HepG2 (cell line): ENCODE data around the gene RBM8A. TPM values are rescaled to one million over a fixed set of nuclear protein-coding genes. Genes with fewer than 3 reads are reported as not detected.

Experiments
- ARHGAP35 ChIP-seq: sonication (generic); formaldehyde crosslinking; IDR thresholded peaks from 2 replicates; pipeline ENCODE4 v1.9.0; 2022; ENCODE audit warnings: mild to moderate bottlenecking, inconsistent platforms, moderate library complexity, missing genetic modification reagents, borderline replicate concordance
- CBX1 ChIP-seq: IDR thresholded peaks from one replicate; pipeline ENCODE4 v1.6.1; 2016; ENCODE audit warnings: antibody characterized with exemption, low read depth
- CERS6 ChIP-seq: sonication (generic); formaldehyde crosslinking; IDR thresholded peaks from 2 replicates; pipeline ENCODE4 v1.5.0; 2020; ENCODE audit warnings: missing genetic modification reagents
- ETV5 ChIP-seq: IDR thresholded peaks from 2 replicates; pipeline ENCODE4 v1.6.1; 2018; ENCODE audit warnings: missing biosample characterization, missing genetic modification reagents, inconsistent platforms, borderline replicate concordance
- HNRNPK ChIP-seq: fragments of 200-400 bp; formaldehyde crosslinking; IDR thresholded peaks from 2 replicates; pipeline ENCODE4 v1.6.1; 2018; ENCODE audit warnings: low read length, low read depth, moderate library complexity, mild to moderate bottlenecking; ENCODE audit not compliant: poor library complexity, severe bottlenecking
- HNRNPLL ChIP-seq: fragments of 200-400 bp; formaldehyde crosslinking; IDR thresholded peaks from 2 replicates; pipeline ENCODE4 v1.6.1; 2017; ENCODE audit warnings: mild to moderate bottlenecking, low read depth, low read length; ENCODE audit not compliant: poor library complexity, severe bottlenecking
- HOXA7 ChIP-seq: sonication (generic); formaldehyde crosslinking; IDR thresholded peaks from 2 replicates; pipeline ENCODE4 v1.8.1; 2022; ENCODE audit warnings: mild to moderate bottlenecking, missing genetic modification reagents, moderate library complexity
- KDM5B ChIP-seq: sonication (generic); formaldehyde crosslinking; IDR thresholded peaks from 2 replicates; pipeline ENCODE4 v1.4.0; 2020; ENCODE audit warnings: missing genetic modification reagents, mild to moderate bottlenecking, borderline replicate concordance
- MATR3 ChIP-seq: sonication (generic); formaldehyde crosslinking; IDR thresholded peaks from 2 replicates; pipeline ENCODE4 v1.4.0; 2020; ENCODE audit warnings: missing genetic modification reagents
- MEF2D ChIP-seq: sonication (generic); formaldehyde crosslinking; IDR thresholded peaks from 2 replicates; pipeline ENCODE4 v1.5.1; 2020; ENCODE audit warnings: mild to moderate bottlenecking, missing genetic modification reagents
- MLX ChIP-seq: IDR thresholded peaks from 2 replicates; pipeline ENCODE4 v1.6.1; 2016
- MYPOP ChIP-seq: sonication (generic); formaldehyde crosslinking; IDR thresholded peaks from 2 replicates; pipeline ENCODE4 v1.8.1; 2023; ENCODE audit warnings: mild to moderate bottlenecking, moderate library complexity, missing genetic modification reagents
- PRDM15 ChIP-seq: sonication (generic); formaldehyde crosslinking; IDR thresholded peaks from 2 replicates; pipeline ENCODE4 v1.4.0; 2020; ENCODE audit warnings: missing genetic modification reagents
- SALL2 ChIP-seq: sonication (generic); formaldehyde crosslinking; IDR thresholded peaks from 2 replicates; pipeline ENCODE4 v1.8.1; 2023; ENCODE audit warnings: mild to moderate bottlenecking, missing genetic modification reagents, inconsistent platforms
- SP4 ChIP-seq: sonication (generic); formaldehyde crosslinking; IDR thresholded peaks from 2 replicates; pipeline ENCODE4 v1.8.1; 2023; ENCODE audit warnings: mild to moderate bottlenecking, missing genetic modification reagents
- SRSF9 ChIP-seq: fragments of 200-400 bp; formaldehyde crosslinking; IDR thresholded peaks from 2 replicates; pipeline ENCODE4 v1.6.1; 2018; ENCODE audit warnings: borderline replicate concordance, mild to moderate bottlenecking, low read depth, low read length; ENCODE audit not compliant: insufficient read depth, poor library complexity, severe bottlenecking
- ZNF207 ChIP-seq: fragments of 450-650 bp; IDR thresholded peaks from 2 replicates; pipeline ENCODE4 v1.6.1; 2016; ENCODE audit warnings: antibody characterized with exemption, borderline replicate concordance
- ZNF24 ChIP-seq: fragments of 450-650 bp; IDR thresholded peaks from 2 replicates; pipeline ENCODE4 v1.6.1; 2017; ENCODE audit warnings: antibody characterized with exemption, mild to moderate bottlenecking
- ZNF3 ChIP-seq: IDR thresholded peaks from 2 replicates; pipeline ENCODE4 v1.7.0; 2017; ENCODE audit warnings: inconsistent platforms
- ZNF605 ChIP-seq: sonication (generic); formaldehyde crosslinking; IDR thresholded peaks from 2 replicates; pipeline ENCODE4 v1.8.0; 2022; ENCODE audit warnings: mild to moderate bottlenecking, missing genetic modification reagents
- ZSCAN12 ChIP-seq: sonication (generic); formaldehyde crosslinking; IDR thresholded peaks from 2 replicates; pipeline ENCODE4 v1.9.0; 2021; ENCODE audit warnings: mild to moderate bottlenecking, missing genetic modification reagents
- ZSCAN25 ChIP-seq: sonication (generic); formaldehyde crosslinking; IDR thresholded peaks from 2 replicates; pipeline ENCODE4 v1.8.0; 2022; ENCODE audit warnings: mild to moderate bottlenecking, missing genetic modification reagents
- polyA plus RNA-seq, 8 experiments: library from polyadenylated mRNA; depleted of rRNA in 3 of 8; stranded (reverse) in 7 of 8; unstranded in 1 of 8; fragments of >200 nt; fragmentation: Illumina TruSeq in 4 of 8; extraction: Trizol in 4 of 8; gene quantifications; 2 replicates each; pipeline versions ENCODE4 v1.2.1 to v1.2.3, GENCODE V29; 2011 to 2016; ENCODE audit warnings: low read depth in 4 of 8, missing spikeins in 1 of 8, mixed read lengths in 1 of 8; ENCODE audit not compliant: insufficient read depth in 1 of 8
- total RNA-seq, 5 experiments: library from RNA; depleted of rRNA; stranded (reverse); fragments of >200 nt; fragmentation: Illumina TruSeq; extraction: Trizol; gene quantifications; 2 replicates each; pipeline ENCODE4 v1.2.3, GENCODE V29; 2016; ENCODE audit warnings: low read depth in 1 of 5

RBM8A gene
- total and polyA plus RNA-seq, 2 of the 13 experiments (the other 11 are each of a cell fraction or from before 2014, with no cell fraction given), result 106 to 162 TPM

- TF ChIP-seq PRDM15 (CRISPR knock-in tag) (no peak), CERS6 (CRISPR knock-in tag) (no peak), HNRNPK (no peak), ZNF605 (CRISPR knock-in tag) (no peak), ZNF3 (CRISPR knock-in tag) (no peak), MEF2D (CRISPR knock-in tag) (no peak; the same call in 1 of the 2 replicates), SALL2 (CRISPR knock-in tag) (peak; percentile 91), SP4 (CRISPR knock-in tag) (peak; percentile 40; the same call in 1 of the 2 replicates), ZSCAN12 (0 out of 2 replicates have a peak, but pooled peaks have one; percentile 61), KDM5B (CRISPR knock-in tag) (peak; percentile 31; the same call in 1 of the 2 replicates), SRSF9 (no peak), ZSCAN25 (CRISPR knock-in tag) (no peak), MLX (peak; percentile 28; the same call in 1 of the 2 replicates), ZNF207 (no peak), MYPOP (peak; percentile 82; the same call in 1 of the 2 replicates), ARHGAP35 (no peak), ZNF24 (no peak), HNRNPLL (no peak), HOXA7 (CRISPR knock-in tag) (no peak), MATR3 (CRISPR knock-in tag) (no peak), ETV5 (CRISPR knock-in tag) (peak; percentile 98), CBX1 (no peak)
Measured at GRCh38 chr1:145891587-145892485, 35.4 kb downstream of the RBM8A start (continued).
